Left ventricle myocardium inferior (tissue), 1 donor: ENCODE results near the gene CTXND1. TPM values are rescaled to one million over a fixed set of nuclear protein-coding genes. Genes with fewer than 3 reads are reported as not detected.

ENCODE experiments used
- DNase-seq: peaks from one replicate; pipeline ENCODE4 v3.0.0-alpha.2; 2020
- H3K27ac ChIP-seq: fragments of 200-600 bp; replicated peaks from 2 replicates; pipeline ENCODE4 v1.8.0; 2021
- H3K27me3 ChIP-seq: fragments of 200-600 bp; 2 replicates; pipeline ENCODE4 v1.8.0; 2021; ENCODE audit warnings: low read depth
- H3K36me3 ChIP-seq: fragments of 200-600 bp; 2 replicates; pipeline ENCODE4 v1.8.0; 2021
- H3K4me1 ChIP-seq: fragments of 200-600 bp; 2 replicates; pipeline ENCODE4 v1.8.0; 2021
- H3K4me3 ChIP-seq: fragments of 200-600 bp; 2 replicates; pipeline ENCODE4 v1.8.0; 2021; ENCODE audit warnings: mild to moderate bottlenecking, moderate library complexity
- H3K9me3 ChIP-seq: fragments of 200-600 bp; replicated peaks from 2 replicates; pipeline ENCODE4 v1.8.0; 2021
- intact Hi-C: fragments of 100-400 bp; cut with micrococcal nuclease; formaldehyde crosslinking; loops from one replicate; pipeline ENCODE4 v1.11.0; 2022
- total RNA-seq: library from RNA; stranded (reverse); fragmentation: NEBNext Ultra II Directional; extraction: Animal tissue kit (Norgen Biotek cat#: 25700); gene quantifications from one replicate; pipeline ENCODE4 v1.2.1, GENCODE V29; 2021
- TF ChIP-seq, protein P1 (sequence below): fragments of 200-600 bp; IDR thresholded peaks from 2 replicates; pipeline ENCODE4 v1.8.0; 2021; ENCODE audit warnings: antibody characterized with exemption, mild to moderate bottlenecking, borderline replicate concordance
- donor health status: DM: no; HTN: yes; CAD: no; lungs with severe emphysema.

Gene CTXND1
- total RNA-seq, 1 donor from 2014 or later, result 2.1 TPM

DNA sequence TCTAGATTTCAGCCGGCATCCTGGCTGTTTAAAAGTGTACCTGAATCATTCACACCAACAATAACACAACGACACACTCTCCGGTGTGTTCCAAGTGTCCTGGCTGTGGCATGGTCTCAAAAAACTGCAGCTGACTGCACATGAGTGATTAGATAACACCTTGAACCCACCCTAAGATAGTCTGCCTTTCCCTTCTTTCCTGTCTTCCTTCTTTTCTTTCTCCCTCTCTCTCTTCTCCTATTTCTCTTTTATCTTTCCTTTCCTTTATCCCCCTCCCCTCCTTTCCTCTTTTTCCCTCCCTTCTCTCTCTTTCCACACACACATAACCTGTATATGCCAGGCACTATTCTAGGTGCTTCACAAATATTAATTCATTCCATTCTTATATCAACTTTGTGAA is 100.4 kb downstream of the CTXND1 start:
- H3K27me3 ChIP-seq, result no peaks in the 10 kb centered on the region
- DNase-seq, result no peak
- intact Hi-C loops, result no loop called here
- H3K4me1 ChIP-seq, result peaks cover 31% of the 10 kb centered on the region
- H3K36me3 ChIP-seq, result no peaks in the 10 kb centered on the region
- no peaks in the 10 kb centered on the region for H3K9me3 ChIP-seq
- TF ChIP-seq, protein P1, sequence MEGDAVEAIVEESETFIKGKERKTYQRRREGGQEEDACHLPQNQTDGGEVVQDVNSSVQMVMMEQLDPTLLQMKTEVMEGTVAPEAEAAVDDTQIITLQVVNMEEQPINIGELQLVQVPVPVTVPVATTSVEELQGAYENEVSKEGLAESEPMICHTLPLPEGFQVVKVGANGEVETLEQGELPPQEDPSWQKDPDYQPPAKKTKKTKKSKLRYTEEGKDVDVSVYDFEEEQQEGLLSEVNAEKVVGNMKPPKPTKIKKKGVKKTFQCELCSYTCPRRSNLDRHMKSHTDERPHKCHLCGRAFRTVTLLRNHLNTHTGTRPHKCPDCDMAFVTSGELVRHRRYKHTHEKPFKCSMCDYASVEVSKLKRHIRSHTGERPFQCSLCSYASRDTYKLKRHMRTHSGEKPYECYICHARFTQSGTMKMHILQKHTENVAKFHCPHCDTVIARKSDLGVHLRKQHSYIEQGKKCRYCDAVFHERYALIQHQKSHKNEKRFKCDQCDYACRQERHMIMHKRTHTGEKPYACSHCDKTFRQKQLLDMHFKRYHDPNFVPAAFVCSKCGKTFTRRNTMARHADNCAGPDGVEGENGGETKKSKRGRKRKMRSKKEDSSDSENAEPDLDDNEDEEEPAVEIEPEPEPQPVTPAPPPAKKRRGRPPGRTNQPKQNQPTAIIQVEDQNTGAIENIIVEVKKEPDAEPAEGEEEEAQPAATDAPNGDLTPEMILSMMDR, result no peak
- peak overlapping the region; percentile 79 for H3K4me3 ChIP-seq
- H3K27ac ChIP-seq, result no peak overlapping the region

DNA sequence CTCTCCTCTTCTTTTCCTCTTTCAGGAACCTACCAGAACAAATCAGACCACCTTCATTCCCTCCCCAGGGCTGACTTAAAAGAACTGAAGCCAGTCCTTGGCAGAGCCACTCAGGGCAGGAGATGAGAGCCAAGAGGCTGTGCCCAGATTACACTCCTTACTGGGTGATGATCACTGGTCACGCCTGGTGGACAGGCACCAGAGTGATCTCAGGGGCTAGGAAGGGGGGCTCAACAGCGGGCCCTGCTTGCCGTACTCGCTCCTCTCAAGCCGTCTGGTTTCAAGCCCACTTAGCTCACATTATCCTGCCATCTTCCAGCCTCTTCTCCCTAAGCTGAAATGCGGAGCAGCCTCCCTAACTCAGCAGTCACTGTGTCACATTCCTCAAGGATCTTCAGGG is 100.9 kb downstream of the CTXND1 start:
- Histone ChIP-seq H3K27ac (no peak overlapping the region), H3K4me3 (no peak overlapping the region), H3K9me3 (no peaks in the 10 kb centered on the region), H3K4me1 (peaks cover 31% of the 10 kb centered on the region), H3K27me3 (no peaks in the 10 kb centered on the region), H3K36me3 (no peaks in the 10 kb centered on the region)
- intact Hi-C loops, result no loop called here
- TF ChIP-seq, protein P1, result no peak
- DNase-seq, result no peak

Other genes starting within 250 kb of the CTXND1 start
- gene ZFAND6, start 192.5 kb downstream of the CTXND1 start, total RNA-seq, result 75.0 TPM
- 18.0 TPM for gene FAH, start 99.2 kb downstream of the CTXND1 start, total RNA-seq
- 3.6 TPM for gene ARNT2, start 152.2 kb upstream of the CTXND1 start, total RNA-seq